IMR-90 (cell line): ENCODE measurements around the gene PTPN5.

Experiments used
- BHLHE40 ChIP-seq: fragments of 150-350 bp; IDR thresholded peaks from 2 replicates; pipeline ENCODE4 v1.6.1; 2016; ENCODE audit warnings: mild to moderate bottlenecking, low read depth, low read length
- CHD1 ChIP-seq: IDR thresholded peaks from 2 replicates; pipeline ENCODE4 v1.6.1; 2012; ENCODE audit warnings: low read depth, low read length, improper control_type of control experiment
- CTCF ChIP-seq: conservative IDR thresholded peaks from 2 replicates; pipeline ENCODE4 v1.5.1; 2012; ENCODE audit warnings: mild to moderate bottlenecking, low read depth, low read length, improper control_type of control experiment
- NFE2L2 ChIP-seq: fragments of 150-350 bp; IDR thresholded peaks from 2 replicates; pipeline ENCODE4 v1.6.1; 2016; ENCODE audit warnings: low read depth, mild to moderate bottlenecking, low read length
- POLR2A ChIP-seq: IDR thresholded peaks from 2 replicates; pipeline ENCODE4 v1.6.1; 2012; ENCODE audit warnings: mild to moderate bottlenecking, low read depth, low read length
- RCOR1 ChIP-seq: IDR thresholded peaks from 2 replicates; pipeline ENCODE4 v1.6.1; 2012; ENCODE audit warnings: mild to moderate bottlenecking, low read length, improper control_type of control experiment; ENCODE audit not compliant: insufficient replicate concordance

DNA sequence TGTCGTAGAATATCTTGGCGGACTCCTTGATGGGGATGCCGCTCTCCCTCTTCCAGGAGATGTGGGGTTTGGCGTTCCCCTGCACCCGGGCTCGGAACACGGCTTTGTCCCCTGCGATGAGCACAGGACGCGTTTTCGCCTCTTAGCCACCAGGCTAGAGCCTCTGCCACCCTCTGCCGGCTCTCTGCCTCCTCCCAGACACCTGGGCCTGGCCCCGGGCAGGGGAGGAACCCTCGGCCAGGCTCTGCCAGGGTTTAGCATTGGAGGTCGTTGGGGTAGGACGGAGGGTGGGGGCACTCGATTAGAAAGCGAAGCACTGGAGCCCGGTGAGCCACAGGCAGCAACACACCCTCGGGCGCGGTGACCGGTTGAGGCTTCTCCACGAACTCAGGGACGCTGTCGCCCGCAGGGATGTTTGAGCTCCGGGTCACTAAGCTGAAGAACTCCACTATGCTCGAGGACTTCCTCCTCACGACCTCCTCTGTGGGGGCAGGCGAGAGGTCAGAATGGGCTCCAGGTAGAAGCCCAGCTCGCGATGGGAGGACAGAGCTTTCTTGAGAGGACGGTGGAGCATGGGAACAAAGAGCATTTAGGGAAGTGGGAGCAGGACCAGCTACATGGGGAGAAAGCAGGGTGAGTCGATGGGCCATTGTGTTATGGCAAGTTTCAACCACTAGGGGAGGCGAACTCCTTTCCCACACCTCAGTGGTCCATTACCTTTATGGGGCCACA is 69.9 kb downstream of the PTPN5 start:
- TF ChIP-seq CHD1 (no peak), POLR2A (no peak), NFE2L2 (no peak), RCOR1 (no peak), CTCF (peak; percentile 49), BHLHE40 (no peak)
